Naive thymus-derived CD4-positive, alpha-beta T cell (primary cell): ENCODE data around the gene LRMDA. TPM values are rescaled to one million over a fixed set of nuclear protein-coding genes. Genes with fewer than 3 reads are reported as not detected.

Source experiments
- ATAC-seq: fragments of 150-1000 bp; cut with Tn5 transposase; 2 replicates; pipeline ENCODE4 v1.10.0; 2021; ENCODE audit warnings: mild to moderate bottlenecking, moderate library complexity
- CTCF ChIA-PET: fragments of 350-600 bp; sonication (Branson Sonifier 250); formaldehyde crosslinking; loops from one replicate; lab custom pipeline; 2021; ENCODE audit warnings: antibody characterized with exemption; lab: Charles Lee
- POLR2A ChIA-PET: fragments of 350-600 bp; sonication (Branson Sonifier 250); formaldehyde crosslinking; loops from one replicate; lab custom pipeline; 2021; ENCODE audit warnings: antibody characterized with exemption, inconsistent platforms; lab: Charles Lee
- DNase-seq, 9 donors: peaks; one replicate each; pipeline versions ENCODE4 v3.0.0 to v3.0.0-alpha.2; 2020 to 2022; ENCODE audit warnings: mixed read lengths in 1 of 9
- H3K27ac ChIP-seq: one replicate; pipeline ENCODE4 v1.7.0; 2013; ENCODE audit warnings: mild to moderate bottlenecking, low read depth, low read length, moderate library complexity
- H3K27me3 ChIP-seq, 2 donors: one replicate each; pipeline ENCODE4 v1.7.0; 2013; ENCODE audit warnings: low read length in 2 of 2, mild to moderate bottlenecking in 2 of 2, moderate library complexity in 2 of 2; ENCODE audit not compliant: control insufficient read depth in 2 of 2, insufficient read depth in 2 of 2
- H3K36me3 ChIP-seq, 3 experiments: 1 replicate in 2 of 3; 2 replicates in 1 of 3; pipeline ENCODE4 v1.7.0; 2013; ENCODE audit warnings: low read length in 3 of 3, mild to moderate bottlenecking in 3 of 3, moderate library complexity in 1 of 3; ENCODE audit not compliant: insufficient read depth in 3 of 3, control insufficient read depth in 2 of 3
- H3K4me1 ChIP-seq, 2 donors: one replicate each; pipeline ENCODE4 v1.7.0; 2013; ENCODE audit warnings: low read length in 2 of 2, mild to moderate bottlenecking in 2 of 2, moderate library complexity in 1 of 2; ENCODE audit not compliant: control insufficient read depth in 2 of 2, insufficient read depth in 2 of 2
- H3K4me3 ChIP-seq: 2 replicates; pipeline ENCODE4 v1.7.0; 2013; ENCODE audit warnings: mild to moderate bottlenecking, low read length
- H3K9me3 ChIP-seq, 3 experiments: 1 replicate in 2 of 3; 2 replicates in 1 of 3; pipeline ENCODE4 v1.7.0; 2013; ENCODE audit warnings: low read length in 3 of 3; ENCODE audit not compliant: control insufficient read depth in 2 of 3
- H3K27ac Mint-ChIP-seq, 9 donors: one replicate each; pipeline ENCODE4 v1.8.0; 2020 to 2022; ENCODE audit warnings: mixed read lengths in 9 of 9, mild to moderate bottlenecking in 8 of 9, moderate library complexity in 5 of 9, inconsistent platforms in 2 of 9
- H3K27me3 Mint-ChIP-seq, 5 donors: one replicate each; pipeline ENCODE4 v1.8.0; 2021 to 2022; ENCODE audit warnings: mixed read lengths in 5 of 5, mild to moderate bottlenecking in 1 of 5
- H3K36me3 Mint-ChIP-seq, 5 donors: one replicate each; pipeline ENCODE4 v1.8.0; 2020 to 2022; ENCODE audit warnings: mixed read lengths in 5 of 5, mild to moderate bottlenecking in 3 of 5, inconsistent platforms in 1 of 5
- H3K4me1 Mint-ChIP-seq, 7 donors: one replicate each; pipeline ENCODE4 v1.8.0; 2020 to 2022; ENCODE audit warnings: mixed read lengths in 7 of 7, mild to moderate bottlenecking in 3 of 7, inconsistent platforms in 1 of 7
- H3K4me3 Mint-ChIP-seq, 10 donors: one replicate each; pipeline ENCODE4 v1.8.0; 2020 to 2022; ENCODE audit warnings: mild to moderate bottlenecking in 10 of 10, mixed read lengths in 10 of 10, moderate library complexity in 6 of 10, inconsistent platforms in 2 of 10
- H3K9me3 Mint-ChIP-seq, 11 donors: one replicate each; pipeline ENCODE4 v1.8.0; 2020 to 2022; ENCODE audit warnings: mixed read lengths in 11 of 11, mild to moderate bottlenecking in 4 of 11, inconsistent platforms in 1 of 11, moderate library complexity in 1 of 11
- intact Hi-C, 2 donors: fragments of 100-400 bp; cut with micrococcal nuclease; formaldehyde crosslinking; loops; one replicate each; pipeline ENCODE4 v1.15.1; 2023
- polyA plus RNA-seq, 2 donors: library from polyadenylated mRNA; unstranded; fragments of 300-500 nt; fragmentation: Illumina TruSeq; gene quantifications; one replicate each; pipeline ENCODE4 v1.2.3, GENCODE V29; 2021
- total RNA-seq, 6 experiments: library from RNA in 5 of 6; stranded (reverse) in 5 of 6; gene quantifications; 1 replicate in 5 of 6; 2 replicates in 1 of 6; pipeline ENCODE4 v1.2.3 and lab custom pipeline; 2021 to 2026

Gene LRMDA
- total and polyA plus RNA-seq, 7 experiments from 2014 or later = 0.57 to 14.9 (median 3.0) TPM; not detected in 4

- DNase-seq (no peak), ATAC-seq (no peak)
- Mint-ChIP-seq H3K4me3 (no peak overlapping the region), H3K4me1 (peaks cover 0 to 2% (median 0%) of the 10 kb centered on the region in 7 donors), H3K36me3 (no peaks in the 10 kb centered on the region), H3K27me3 (peaks cover 0 to 27% (median 11%) of the 10 kb centered on the region in 5 donors), H3K27ac (no peak overlapping the region), H3K9me3 (peaks cover 0 to 1% (median 0%) of the 10 kb centered on the region in 11 donors)
- ChIA-PET CTCF (no interaction called here), POLR2A (no interaction called here)
- H3K27me3 ChIP-seq = no peaks in the 10 kb centered on the region
- intact Hi-C loops = no loop called here
- H3K9me3 ChIP-seq = no peaks in the 10 kb centered on the region
- H3K4me1 ChIP-seq = no peaks in the 10 kb centered on the region
- H3K4me3 ChIP-seq = no peak overlapping the region
- no peaks in the 10 kb centered on the region for H3K36me3 ChIP-seq
- no peak overlapping the region for H3K27ac ChIP-seq
These were observed 212.0 kb downstream of the LRMDA start for GRCh38 chr10:75643405-75643804.

GRCh38 chr10:75643944-75644692 is 212.7 kb downstream of the LRMDA start:
- H3K9me3 ChIP-seq = no peaks in the 10 kb centered on the region
- ATAC-seq (no peak), DNase-seq (no peak)
- Mint-ChIP-seq H3K27ac (no peak overlapping the region), H3K4me1 (peaks cover 0 to 2% (median 0%) of the 10 kb centered on the region in 7 donors), H3K4me3 (no peak overlapping the region), H3K27me3 (peaks cover 0 to 25% (median 7%) of the 10 kb centered on the region in 5 donors), H3K36me3 (no peaks in the 10 kb centered on the region), H3K9me3 (peaks cover 0 to 1% (median 0%) of the 10 kb centered on the region in 11 donors)
- H3K36me3 ChIP-seq = no peaks in the 10 kb centered on the region
- ChIA-PET POLR2A (no interaction called here), CTCF (no interaction called here)
- intact Hi-C loops = no loop called here
- H3K4me3 ChIP-seq = no peak overlapping the region
- no peaks in the 10 kb centered on the region for H3K27me3 ChIP-seq
- no peak overlapping the region for H3K27ac ChIP-seq
- H3K4me1 ChIP-seq = no peaks in the 10 kb centered on the region

GRCh38 chr10:75645704-75646103 is 214.3 kb downstream of the LRMDA start:
- Mint-ChIP-seq H3K4me3 (no peak overlapping the region), H3K27ac (no peak overlapping the region), H3K27me3 (peaks cover 0 to 21% (median 0%) of the 10 kb centered on the region in 5 donors), H3K4me1 (peaks cover 0 to 3% (median 0%) of the 10 kb centered on the region in 7 donors), H3K36me3 (no peaks in the 10 kb centered on the region), H3K9me3 (peaks cover 0 to 3% (median 0%) of the 10 kb centered on the region in 11 donors)
- no peaks in the 10 kb centered on the region for H3K9me3 ChIP-seq
- CTCF ChIA-PET = no interaction called here
- DNase-seq = no peak
- H3K4me3 ChIP-seq = no peak overlapping the region
- POLR2A ChIA-PET = no interaction called here
- no peaks in the 10 kb centered on the region for H3K27me3 ChIP-seq
- no peak overlapping the region for H3K27ac ChIP-seq
- intact Hi-C loops = no loop called here
- no peak for ATAC-seq
- H3K4me1 ChIP-seq = no peaks in the 10 kb centered on the region
- no peaks in the 10 kb centered on the region for H3K36me3 ChIP-seq

- no peak overlapping the region for H3K4me3 Mint-ChIP-seq
- DNase-seq (no peak), ATAC-seq (no peak)
- no peaks in the 10 kb centered on the region for H3K27me3 ChIP-seq
- H3K9me3 ChIP-seq = no peaks in the 10 kb centered on the region
- no peaks in the 10 kb centered on the region for H3K36me3 ChIP-seq
- CTCF ChIA-PET = no interaction called here
- peaks cover 0 to 3% (median 0%) of the 10 kb centered on the region in 7 donors for H3K4me1 Mint-ChIP-seq
- no peak overlapping the region for H3K27ac ChIP-seq
- peaks cover 0 to 20% (median 5%) of the 10 kb centered on the region in 5 donors for H3K27me3 Mint-ChIP-seq
- H3K27ac Mint-ChIP-seq = no peak overlapping the region
- H3K4me1 ChIP-seq = no peaks in the 10 kb centered on the region
- H3K9me3 Mint-ChIP-seq = peaks cover 0 to 8% (median 0%) of the 10 kb centered on the region in 11 donors
- no peak overlapping the region for H3K4me3 ChIP-seq
- intact Hi-C loops = no loop called here
- H3K36me3 Mint-ChIP-seq = no peaks in the 10 kb centered on the region
- POLR2A ChIA-PET = no interaction called here
These were observed 214.9 kb downstream of the LRMDA start for GRCh38 chr10:75646218-75646915.

GRCh38 chr10:75646916-75647315 is 215.5 kb downstream of the LRMDA start:
- H3K36me3 Mint-ChIP-seq = no peaks in the 10 kb centered on the region
- intact Hi-C loops = no loop called here
- no peak overlapping the region for H3K4me3 ChIP-seq
- H3K27ac ChIP-seq = no peak overlapping the region
- H3K36me3 ChIP-seq = no peaks in the 10 kb centered on the region
- DNase-seq (no peak), ATAC-seq (no peak)
- peaks cover 0 to 8% (median 0%) of the 10 kb centered on the region in 11 donors for H3K9me3 Mint-ChIP-seq
- H3K27me3 Mint-ChIP-seq = peaks cover 0 to 17% (median 5%) of the 10 kb centered on the region in 5 donors
- H3K4me3 Mint-ChIP-seq = no peak overlapping the region
- H3K4me1 Mint-ChIP-seq = peaks cover 0 to 3% (median 0%) of the 10 kb centered on the region in 7 donors
- ChIA-PET CTCF (no interaction called here), POLR2A (no interaction called here)
- no peaks in the 10 kb centered on the region for H3K4me1 ChIP-seq
- no peaks in the 10 kb centered on the region for H3K9me3 ChIP-seq
- no peaks in the 10 kb centered on the region for H3K27me3 ChIP-seq
- no peak overlapping the region for H3K27ac Mint-ChIP-seq

- Histone ChIP-seq H3K4me1 (no peaks in the 10 kb centered on the region), H3K36me3 (no peaks in the 10 kb centered on the region), H3K27ac (no peak overlapping the region), H3K9me3 (no peaks in the 10 kb centered on the region), H3K27me3 (no peaks in the 10 kb centered on the region), H3K4me3 (no peak overlapping the region)
- DNase-seq (no peak), ATAC-seq (no peak)
- no peaks in the 10 kb centered on the region for H3K36me3 Mint-ChIP-seq
- H3K4me1 Mint-ChIP-seq = peaks cover 0 to 5% (median 0%) of the 10 kb centered on the region in 7 donors
- peaks cover 0 to 8% (median 0%) of the 10 kb centered on the region in 11 donors for H3K9me3 Mint-ChIP-seq
- no peak overlapping the region for H3K4me3 Mint-ChIP-seq
- ChIA-PET POLR2A (no interaction called here), CTCF (no interaction called here)
- H3K27ac Mint-ChIP-seq = no peak overlapping the region
- H3K27me3 Mint-ChIP-seq = peaks cover 0 to 10% (median 5%) of the 10 kb centered on the region in 5 donors
- intact Hi-C loops = no loop called here
These were observed 216.3 kb downstream of the LRMDA start for GRCh38 chr10:75647675-75648074.
